ENCODE results near the gene LYSMD1.

LYSMD1 gene

DNA sequence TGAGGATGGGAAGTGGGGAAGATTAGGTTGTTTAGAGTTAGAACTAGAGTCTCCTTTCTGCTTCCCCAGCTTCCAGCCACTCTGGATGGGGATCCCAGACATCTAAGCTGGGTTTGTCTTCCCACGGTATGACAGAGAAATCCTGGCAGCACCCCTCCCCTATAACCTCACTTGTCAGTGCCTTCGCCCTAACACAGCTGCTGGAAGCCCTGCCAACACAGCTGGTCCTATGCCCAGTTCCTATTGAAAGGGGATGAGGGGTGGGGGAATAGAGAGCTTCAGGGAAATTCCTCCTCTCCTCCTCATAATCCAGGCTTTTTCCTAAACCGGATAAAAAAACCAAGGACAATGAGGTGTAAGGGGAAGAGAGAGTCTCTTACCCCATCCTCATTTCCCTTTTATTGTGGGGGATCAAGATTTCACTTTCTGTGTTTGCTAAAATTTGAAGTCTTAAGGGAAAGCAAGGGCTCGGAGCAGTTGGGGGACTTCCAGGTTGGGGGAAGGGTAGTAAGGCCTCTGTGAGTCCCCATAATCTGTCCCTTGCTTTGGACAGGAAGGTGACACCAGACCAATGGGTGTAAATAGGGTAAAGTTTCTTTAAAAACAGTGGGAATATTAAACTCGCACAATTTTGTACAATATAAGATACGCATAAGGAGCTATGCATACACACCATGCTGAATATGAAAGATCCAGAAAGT, 9.5 kb upstream of the LYSMD1 start:
- DNase-seq, result no peak

DNA sequence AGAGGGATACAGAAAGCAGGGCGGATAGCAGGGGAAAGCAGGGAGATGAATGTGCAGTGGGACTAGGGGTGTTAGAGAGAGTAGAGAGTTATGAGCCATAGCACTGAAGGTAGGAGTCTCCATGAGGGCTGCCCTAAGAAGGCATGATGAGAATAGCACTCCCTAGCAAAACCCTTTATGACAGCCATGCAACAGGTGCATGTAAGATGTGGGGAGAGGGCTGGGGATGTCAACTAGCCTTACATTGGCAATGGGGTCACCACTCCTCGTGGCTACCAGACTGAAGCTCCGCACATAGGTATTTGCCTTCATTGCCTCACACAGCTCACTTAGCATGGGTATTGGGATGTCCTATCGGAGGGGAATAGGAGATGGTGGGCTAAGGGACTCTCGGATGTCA, 5.5 kb upstream of the LYSMD1 start:
- DNase-seq, result no peak

GRCh38 chr1:151167116-151167515, 1.4 kb upstream of the LYSMD1 start:
- no peak for DNase-seq

DNA sequence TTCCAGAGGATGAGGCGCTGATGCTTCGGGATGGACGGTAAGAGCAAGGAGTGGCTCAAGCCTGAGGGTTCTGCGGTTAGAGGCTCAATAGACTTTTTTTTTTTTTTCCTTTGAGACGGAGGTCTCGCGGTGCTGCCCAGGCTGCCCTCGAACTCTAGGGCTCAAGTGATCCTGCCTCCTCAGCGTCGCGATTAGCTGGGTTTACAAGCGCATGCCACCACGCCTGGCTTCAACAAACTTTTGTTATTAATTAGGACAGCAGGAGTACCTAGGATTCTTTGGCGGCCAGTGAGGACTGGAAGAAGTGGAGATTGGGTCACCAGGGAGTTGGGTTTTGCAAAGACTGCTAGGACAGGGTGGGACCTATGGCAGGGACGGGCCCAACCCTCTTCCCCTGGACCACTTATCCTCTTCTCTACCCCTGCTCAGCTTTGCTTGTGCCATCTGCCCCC, 829 bp upstream of the LYSMD1 start:
- no peak for DNase-seq

GRCh38 chr1:151165281-151165737, 393 bp downstream of the LYSMD1 start:
- DNase-seq, result no peak

DNA sequence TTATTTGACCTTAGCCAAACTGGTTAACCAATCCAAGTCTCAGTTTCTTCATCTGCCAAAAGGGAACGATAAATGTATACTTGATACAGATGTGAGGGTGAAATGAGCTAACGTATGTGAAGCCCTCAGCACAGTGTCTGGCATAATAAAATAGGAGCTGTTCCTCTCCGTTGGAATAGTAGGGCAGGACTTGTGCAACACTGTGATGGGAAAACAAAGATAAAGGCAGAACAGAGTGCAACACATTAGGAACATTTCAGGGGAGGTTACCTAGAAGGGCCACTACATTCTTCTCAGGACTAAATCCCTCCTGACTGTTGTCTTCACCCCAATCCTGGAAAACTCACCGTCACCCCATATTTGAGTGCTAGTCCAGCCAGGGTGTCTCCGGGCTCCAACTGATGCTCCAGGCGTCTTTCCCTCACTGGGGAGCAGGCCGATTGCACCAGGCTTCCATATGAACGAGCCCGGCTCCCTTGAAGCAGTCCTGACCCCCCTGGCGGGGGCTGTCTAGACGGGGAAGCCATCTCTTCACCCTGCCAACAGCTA, 896 bp downstream of the LYSMD1 start:
- DNase-seq, result no peak

DNA sequence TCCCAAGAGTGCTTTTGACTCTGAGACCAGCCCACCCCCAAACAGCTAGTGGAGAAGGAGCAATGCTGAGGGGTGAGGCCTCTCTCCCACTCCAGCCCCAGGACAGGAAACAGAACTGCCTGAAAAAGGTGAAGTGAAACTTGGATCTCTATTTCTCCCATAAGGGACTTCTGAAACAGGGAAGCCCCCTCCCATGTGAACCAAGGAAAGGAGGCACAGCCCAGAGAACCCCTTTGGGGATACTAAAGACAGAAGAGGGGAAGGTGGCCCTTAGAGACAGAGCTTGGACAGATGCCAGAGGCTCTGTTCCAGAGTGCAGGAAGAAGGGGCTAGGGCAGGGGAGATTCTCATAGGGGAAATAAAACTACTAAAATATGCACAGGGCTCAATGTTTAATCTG, 6.3 kb downstream of the LYSMD1 start:
- no peak for DNase-seq

DNA sequence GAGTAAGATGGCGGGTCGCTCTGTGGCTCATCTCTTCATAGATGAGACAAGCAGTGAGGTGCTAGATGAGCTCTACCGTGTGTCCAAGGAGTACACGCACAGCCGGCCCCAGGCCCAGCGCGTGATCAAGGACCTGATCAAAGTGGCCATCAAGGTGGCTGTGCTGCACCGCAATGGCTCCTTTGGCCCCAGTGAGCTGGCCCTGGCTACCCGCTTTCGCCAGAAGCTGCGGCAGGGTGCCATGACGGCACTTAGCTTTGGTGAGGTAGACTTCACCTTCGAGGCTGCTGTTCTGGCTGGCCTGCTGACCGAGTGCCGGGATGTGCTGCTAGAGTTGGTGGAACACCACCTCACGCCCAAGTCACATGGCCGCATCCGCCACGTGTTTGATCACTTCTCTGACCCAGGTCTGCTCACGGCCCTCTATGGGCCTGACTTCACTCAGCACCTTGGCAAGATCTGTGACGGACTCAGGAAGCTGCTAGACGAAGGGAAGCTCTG, 6.9 kb downstream of the LYSMD1 start:
- DNase-seq, result peak; percentile 14

- peak; percentile 33 for DNase-seq
Observed at GRCh38 chr1:151158326-151158725, 7.4 kb downstream of the LYSMD1 start.

- peak; percentile 75 for DNase-seq
Observed at GRCh38 chr1:151157067-151157531, 8.6 kb downstream of the LYSMD1 start.

DNA sequence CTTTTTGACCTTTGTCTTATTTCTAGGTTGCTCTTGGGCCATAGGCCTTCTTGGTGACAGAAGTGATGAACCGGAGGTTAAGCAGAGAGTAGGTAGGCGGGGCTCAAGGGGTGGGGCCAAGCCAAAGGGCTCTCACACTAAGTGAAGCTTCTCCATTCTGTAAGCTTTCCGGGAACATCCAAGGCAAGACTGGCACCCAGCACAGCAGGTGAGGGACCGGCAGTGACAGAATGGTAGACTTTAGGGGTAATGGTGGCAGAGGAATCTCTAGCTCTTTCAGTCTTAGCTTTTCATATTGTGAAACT, 9.2 kb downstream of the LYSMD1 start, which contains the start of gene TNFAIP8L2:
TSS of gene TNFAIP8L2 (plus strand) at position 135 of the 305 bp plus-strand sequence. CDS start 2,049 bp downstream, outside the sequence.
- DNase-seq, result peak; percentile 91

- DNase-seq, result no peak
Observed at GRCh38 chr1:151147665-151148064, 18.0 kb downstream of the LYSMD1 start.

- peak; percentile 10 for DNase-seq
Observed at GRCh38 chr1:151147132-151147503, 18.6 kb downstream of the LYSMD1 start.

DNA sequence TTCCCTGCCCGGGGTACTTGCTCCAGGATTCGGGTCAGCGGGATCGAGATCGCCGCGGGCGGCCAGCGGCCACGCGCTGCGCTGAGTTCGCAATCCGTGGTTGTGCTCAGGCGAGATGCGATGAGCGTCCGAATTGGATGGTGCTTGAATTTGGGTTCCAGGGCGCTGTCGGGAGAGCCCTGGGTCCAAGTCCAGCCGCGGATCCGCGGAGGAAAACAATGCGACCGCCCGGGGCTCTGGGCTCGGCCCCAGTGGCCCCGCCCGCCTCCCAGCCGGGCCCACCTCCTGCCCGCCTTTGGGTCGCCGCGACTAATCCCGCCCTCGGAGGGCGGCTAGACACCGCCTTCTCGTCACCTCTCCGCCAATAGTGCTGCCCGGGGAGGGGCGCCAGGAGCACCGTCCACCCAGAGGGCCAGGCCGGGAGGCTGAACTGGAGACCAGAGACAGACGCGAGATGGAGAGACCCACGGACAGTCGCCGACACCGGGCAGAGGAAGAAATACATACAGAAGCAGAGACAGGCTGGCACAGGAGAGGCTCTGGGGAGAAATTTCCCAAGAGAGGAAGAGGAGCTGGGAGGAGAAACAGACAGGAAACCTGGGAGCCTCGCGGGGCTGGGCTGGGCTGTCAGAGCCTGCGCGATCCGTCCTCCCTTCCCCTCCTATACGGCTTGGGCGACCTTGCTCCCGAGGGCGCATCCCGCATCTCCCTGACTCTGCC, 19.1 kb downstream of the LYSMD1 start, which contains the start of gene SEMA6C:
TSS of gene SEMA6C (minus strand) at position 220 of the 720 bp plus-strand sequence. CDS start 4,010 bp downstream, outside the sequence.
- peak; percentile 92 for DNase-seq

GRCh38 chr1:151146072-151146411, 19.7 kb downstream of the LYSMD1 start:
- DNase-seq, result no peak

- DNase-seq, result peak; percentile 51
Observed at GRCh38 chr1:151145304-151146071, 20.2 kb downstream of the LYSMD1 start.

DNA sequence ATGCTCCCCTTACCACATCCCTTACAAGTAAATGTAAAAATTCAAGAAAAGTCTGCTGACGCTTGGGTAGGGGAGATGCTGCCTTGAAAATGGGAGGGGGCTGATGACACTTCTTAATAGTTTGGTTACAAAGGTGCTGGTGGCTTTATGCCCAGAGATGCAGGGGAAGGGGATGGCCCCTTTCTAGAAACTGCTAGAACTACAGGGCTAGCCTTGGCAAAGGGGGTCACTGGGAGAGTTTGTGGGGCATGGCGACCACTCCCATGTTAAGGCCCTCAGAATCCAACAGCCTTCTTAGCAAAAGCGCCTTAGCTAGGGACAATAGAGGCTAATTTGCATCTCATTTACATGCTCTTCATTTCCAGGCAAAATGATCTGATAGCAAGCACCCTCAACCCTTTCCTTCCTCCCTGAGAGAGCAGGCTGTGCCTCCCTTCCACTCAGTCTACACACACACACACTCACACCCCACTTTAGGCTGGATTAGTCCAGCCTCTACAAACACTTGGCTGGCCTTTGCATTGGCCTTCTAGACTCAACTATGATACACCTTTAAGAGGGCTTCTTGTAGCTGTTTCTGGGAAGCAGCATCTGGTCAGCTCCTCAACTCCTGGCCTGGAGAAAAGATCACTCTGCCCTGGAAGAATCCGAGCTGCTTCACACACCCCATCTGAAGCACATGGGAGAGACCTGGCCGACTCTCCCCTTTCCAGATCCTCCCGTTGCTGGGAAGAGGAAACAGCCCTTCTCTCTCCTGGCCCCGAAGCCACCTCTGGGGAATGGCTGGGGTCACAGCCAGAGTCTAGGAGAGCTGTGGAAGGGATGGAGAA, 21.0 kb downstream of the LYSMD1 start:
- DNase-seq, result no peak

DNA sequence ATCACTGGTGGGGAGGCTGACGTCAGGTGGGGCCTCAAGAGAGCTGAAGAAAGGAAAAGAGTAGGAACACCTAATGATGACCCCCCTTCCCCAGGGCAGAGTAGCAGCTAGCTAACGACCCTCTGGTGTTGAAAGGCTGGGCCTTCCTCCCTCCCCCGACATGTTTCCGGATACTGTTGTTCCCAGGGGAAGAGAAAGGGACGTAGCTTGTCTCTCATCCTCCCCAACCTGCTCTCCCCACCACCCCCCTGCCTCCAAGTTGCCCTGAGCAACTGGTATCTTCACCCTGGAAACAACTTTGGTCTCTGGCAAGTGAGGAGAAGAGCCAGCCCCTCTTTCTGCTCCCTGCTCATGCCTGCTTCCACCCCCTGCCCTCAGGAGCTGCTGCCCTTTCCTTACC, 21.7 kb downstream of the LYSMD1 start:
- DNase-seq, result no peak

DNA sequence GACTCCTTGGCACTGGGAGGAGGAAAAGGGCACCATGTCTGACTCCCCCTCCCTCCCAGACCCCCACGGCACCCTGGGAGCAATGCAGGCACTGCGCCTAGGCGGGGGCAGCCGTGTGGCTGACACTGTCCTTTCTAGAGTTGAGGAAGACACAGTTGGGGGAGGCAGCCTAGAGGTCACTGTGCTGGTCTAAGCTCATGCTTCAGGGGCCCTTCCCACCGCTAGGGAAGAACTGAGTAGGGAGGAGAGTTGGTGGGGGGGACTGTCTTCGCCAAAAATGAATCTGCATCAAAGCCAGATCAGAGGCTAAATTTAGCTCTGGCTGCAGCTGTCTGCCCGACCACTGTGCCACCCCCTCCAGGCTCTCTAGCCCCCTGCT, 22.7 kb downstream of the LYSMD1 start:
- DNase-seq, result no peak

DNA sequence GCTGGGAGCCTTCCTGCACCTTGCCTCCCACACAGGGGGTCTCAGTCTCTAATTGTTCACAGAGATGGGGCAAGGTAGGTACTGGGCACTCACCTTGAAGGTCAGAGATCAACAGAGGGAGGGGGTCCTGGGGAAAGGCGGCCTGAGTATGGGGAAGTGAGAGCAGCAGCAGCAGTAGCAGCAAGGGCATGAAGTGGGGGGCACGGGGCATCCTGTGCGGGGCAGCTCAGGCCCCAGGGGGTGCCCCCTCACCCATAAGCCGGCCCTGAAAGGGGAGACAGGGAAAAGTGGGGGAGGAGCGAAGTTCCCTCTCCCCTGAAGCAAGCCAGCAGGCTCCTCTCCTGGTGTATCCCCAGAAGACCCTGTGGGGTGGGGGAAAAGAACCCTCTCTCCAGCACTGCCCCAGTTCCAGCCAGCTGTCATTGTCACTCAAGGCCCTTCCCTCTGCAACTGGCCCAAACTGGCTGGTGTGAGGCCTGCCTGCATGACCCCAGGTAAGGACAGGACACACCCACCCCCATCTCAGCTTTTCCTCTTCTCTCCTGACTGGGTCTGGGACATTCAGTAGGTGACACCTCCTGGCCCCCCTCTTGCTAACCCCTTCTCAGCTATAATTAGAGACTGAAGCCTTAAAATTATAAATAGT, 23.2 kb downstream of the LYSMD1 start:
- no peak for DNase-seq

GRCh38 chr1:151137789-151138188, 27.9 kb downstream of the LYSMD1 start:
- DNase-seq, result no peak
